HG03432 (cell line): ENCODE results near the gene LOXL4.
"Not testable (repeated sequence)": the region's sequence is repeated elsewhere in the genome, so short reads cannot be mapped to it uniquely, and the experiment has no call there.

Experiments
- ATAC-seq: cut with Tn5 transposase; IDR thresholded peaks from one replicate; pipeline ENCODE4 v1.9.1; 2021; ENCODE audit warnings: mild to moderate bottlenecking, moderate library complexity; ENCODE audit not compliant: unreplicated experiment

LOXL4 gene

GRCh38 chr10:98248018-98248417 lies 20.0 kb downstream of the LOXL4 start:
- no peak for ATAC-seq

- ATAC-seq: no peak
Observed at GRCh38 chr10:98246911-98247805, 20.8 kb downstream of the LOXL4 start.

GRCh38 chr10:98244586-98244985 lies 23.4 kb downstream of the LOXL4 start:
- ATAC-seq: no peak

GRCh38 chr10:98244141-98244540 lies 23.9 kb downstream of the LOXL4 start:
- ATAC-seq: no peak

GRCh38 chr10:98242823-98243222 lies 25.2 kb downstream of the LOXL4 start:
- ATAC-seq: no peak

DNA sequence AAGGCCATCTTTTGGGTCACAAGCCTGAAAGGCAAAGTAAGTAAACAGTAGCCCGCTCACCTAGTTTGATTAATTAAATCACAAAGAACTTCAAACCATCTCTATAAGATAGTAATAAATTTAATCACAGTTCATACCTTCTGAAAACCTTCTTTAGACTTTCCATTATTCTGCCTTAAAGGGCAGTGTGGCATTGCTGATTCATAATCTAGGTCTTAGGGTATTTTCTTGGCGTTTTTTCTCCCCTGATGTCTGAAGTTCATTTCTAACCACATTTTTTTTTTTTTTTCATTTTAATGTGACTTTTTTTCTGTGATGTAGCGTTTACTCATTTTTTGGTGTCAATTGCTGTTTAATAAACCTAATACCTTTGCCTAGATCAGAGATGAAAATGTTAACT lies 27.5 kb downstream of the LOXL4 start:
- ATAC-seq: no peak

DNA sequence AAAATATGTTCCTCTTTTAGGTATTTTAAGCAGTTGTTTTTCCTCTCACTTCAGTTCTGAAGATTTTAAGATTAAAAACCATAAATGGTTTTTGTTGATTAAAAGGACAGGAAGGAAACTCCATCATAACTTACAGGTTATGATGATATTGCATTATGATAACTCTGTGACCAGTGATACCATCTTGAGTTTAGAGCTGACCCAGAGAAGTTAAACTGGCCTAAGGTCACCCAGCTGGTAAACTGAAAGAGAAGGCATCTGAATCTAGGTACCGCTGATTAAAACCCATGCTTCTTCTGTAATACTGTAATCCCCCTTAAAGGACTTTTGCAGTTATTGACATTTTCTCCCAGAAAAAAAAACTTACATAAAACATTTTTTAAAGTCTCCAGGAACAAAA lies 29.6 kb downstream of the LOXL4 start:
- ATAC-seq: no peak

DNA sequence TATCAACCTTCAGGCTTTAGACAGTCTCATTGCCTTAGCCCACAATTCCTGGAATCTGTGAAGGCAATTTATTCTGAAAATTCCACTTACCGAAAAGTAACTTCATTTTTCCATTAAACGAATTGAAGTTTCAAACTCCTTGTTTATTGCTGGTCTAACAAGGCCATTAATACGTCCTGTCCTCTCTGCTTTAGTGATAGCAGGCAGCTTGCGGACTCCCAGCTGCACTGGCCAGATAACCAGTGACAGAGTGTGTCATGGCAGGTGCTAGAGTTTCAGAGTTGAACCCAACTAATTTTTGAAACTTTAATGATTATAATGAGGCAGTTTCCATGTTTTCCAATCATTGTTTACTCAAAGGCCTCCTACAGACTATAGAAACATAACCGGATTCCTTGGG lies 31.1 kb downstream of the LOXL4 start:
- ATAC-seq: no peak

- no peak for ATAC-seq
Observed at GRCh38 chr10:98235846-98236245, 32.1 kb downstream of the LOXL4 start.

DNA sequence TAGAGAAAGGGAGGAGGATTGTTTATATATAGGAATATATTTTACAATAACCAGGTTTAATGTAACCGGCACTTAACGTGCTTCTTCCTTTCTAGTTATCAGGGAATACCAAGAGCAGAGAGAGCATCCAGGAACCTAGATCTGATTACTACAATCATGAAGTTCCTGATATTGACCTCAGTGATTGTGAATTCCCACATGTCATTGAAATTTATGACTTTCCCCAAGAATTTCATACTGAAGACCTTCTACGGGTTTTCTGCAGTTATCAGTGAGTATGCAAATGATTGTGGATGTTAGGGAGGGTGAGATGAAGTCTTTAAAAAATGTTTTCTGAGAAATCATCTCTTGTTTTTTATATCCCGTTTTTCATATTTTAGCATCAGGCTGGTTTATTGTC lies 36.6 kb downstream of the LOXL4 start:
- ATAC-seq: no peak

DNA sequence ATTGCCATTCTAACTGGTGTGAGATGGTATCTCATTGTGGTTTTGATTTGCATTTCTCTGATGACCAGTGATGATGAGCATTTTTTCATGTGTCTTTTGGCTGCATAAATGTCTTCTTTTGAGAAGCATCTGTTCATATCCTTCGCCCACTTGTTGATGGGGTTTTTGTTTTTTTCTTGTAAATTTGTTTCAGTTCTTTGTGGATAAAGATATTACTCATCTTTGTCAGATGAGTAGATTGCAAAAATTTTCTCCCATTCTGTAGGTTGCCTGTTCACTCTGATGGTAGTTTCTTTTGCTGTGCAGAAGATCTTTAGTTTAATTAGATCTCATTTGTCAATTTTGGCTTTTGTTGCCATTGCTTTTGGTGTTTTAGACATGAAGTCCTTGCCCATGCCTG lies 39.7 kb downstream of the LOXL4 start:
- ATAC-seq: not testable (repeated sequence)

DNA sequence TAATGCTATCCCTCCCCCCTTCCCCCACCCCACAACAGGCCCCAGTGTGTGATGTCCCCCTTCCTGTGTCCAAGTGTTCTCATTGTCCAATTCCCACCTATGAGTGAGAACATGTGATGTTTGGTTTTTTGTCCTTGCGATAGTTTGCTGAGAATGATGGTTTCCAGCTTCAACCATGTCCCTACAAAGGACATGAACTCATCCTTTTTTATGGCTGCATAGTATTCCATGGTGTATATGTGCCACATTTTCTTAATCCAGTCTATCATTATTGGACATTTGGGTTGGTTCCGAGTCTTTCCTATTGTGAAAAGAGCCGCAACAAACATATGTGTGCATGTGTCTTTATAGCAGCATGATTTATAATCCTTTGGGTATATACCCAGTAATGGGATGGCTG lies 40.3 kb downstream of the LOXL4 start:
- ATAC-seq: not testable (repeated sequence)

GRCh38 chr10:98226508-98227144 lies 41.4 kb downstream of the LOXL4 start:
- no peak for ATAC-seq

DNA sequence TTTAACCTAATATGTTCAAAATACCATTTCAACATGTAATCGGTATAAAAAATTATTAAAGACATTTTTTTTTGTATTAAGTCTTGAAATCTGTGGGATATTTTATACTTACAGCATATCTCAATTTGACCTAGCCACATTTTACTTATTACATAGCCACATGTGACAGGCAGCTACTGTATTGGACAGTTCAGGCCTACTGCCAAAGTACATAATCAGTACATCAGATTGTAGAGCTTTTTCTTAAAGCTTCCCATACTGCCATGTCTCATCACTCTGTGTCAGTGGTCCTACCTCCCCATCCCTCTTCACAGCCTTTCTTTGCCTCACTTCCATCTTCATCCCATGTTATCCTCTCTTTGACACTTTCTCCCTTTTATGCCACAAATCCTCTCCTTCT lies 43.0 kb downstream of the LOXL4 start:
- ATAC-seq: no peak

DNA sequence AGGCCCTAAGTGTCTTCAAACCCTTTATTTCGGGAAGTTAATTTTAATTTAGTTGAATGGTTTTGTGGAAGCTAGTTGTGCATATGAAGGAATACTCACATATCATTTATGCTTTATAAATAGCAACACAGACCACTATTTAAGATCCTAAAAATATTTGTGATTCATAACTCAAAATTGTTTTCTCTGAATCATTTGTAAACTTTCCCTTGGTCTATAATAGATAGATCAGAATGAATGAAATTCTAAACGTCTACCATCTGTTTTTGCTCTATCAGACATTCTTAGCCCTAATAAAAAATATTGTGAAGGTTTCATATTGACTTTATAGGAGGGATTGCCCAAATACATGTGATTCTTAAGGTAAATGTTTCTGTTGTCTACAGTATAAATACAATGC lies 43.5 kb downstream of the LOXL4 start:
- no peak for ATAC-seq

- ATAC-seq: no peak
Observed at GRCh38 chr10:98223874-98224273, 44.1 kb downstream of the LOXL4 start.

- no peak for ATAC-seq
Observed at GRCh38 chr10:98217801-98218200, 50.2 kb downstream of the LOXL4 start.

DNA sequence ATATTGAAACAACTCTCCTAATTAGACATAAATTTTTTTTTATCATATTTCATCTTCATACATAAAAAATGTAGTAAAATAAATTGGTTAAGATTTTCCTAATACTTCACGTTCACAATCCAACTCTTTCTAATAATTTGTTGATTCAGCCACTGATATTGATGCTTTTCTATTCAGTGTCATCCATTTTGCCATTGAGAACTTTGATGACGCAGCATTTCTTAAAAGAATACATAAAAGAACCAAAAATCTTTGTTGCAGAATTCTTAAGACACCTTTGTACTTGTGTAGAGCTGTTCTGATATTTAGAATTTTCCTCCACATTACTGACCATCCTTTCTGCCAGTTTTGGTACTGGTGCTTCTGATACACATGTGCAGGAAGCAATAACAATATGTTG lies 52.6 kb downstream of the LOXL4 start:
- ATAC-seq: no peak

- ATAC-seq: no peak
Observed at GRCh38 chr10:98213740-98214139, 54.3 kb downstream of the LOXL4 start.

DNA sequence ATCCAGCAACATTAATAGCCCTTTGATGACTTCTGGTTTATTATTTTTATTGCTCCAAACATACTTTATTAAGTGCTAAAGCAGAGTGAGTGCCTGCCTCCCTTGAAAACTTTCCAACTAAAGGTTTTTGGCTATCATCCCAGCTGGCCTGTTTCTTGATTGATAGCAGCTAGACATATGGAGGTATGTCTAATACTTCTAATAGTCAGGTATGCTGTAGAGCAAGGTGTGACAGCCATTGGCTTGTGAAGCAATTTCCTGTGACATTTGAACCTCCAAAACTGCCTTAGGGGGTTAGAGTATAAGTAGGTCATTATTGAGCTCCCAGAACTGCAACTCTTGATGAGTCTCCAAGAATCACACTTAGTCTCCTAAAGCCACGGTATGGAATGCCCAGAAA lies 55.8 kb downstream of the LOXL4 start:
- no peak for ATAC-seq

GRCh38 chr10:98209441-98209840 lies 58.6 kb downstream of the LOXL4 start:
- no peak for ATAC-seq

DNA sequence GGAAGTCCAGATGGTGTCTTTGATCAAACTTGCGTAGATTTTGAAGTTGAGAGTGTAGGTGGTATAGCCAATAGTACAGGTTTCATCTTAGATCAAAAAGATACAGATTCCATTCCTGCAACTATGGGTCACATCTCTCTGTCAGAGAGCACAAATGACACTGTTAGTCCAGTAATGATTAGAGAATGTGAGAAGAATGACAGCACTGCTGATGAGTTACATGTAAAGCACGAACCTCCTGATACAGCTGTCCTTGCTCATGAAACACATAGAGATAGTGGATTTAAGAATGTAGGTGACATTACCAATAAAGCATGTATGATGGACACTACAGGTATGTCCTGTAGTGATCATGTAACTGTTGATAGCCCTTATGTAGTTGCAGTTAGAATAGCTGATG lies 59.1 kb downstream of the LOXL4 start:
- no peak for ATAC-seq
